Uterus (tissue), 4 donors: ENCODE measurements around the gene HTT-AS. TPM values are rescaled to one million over a fixed set of nuclear protein-coding genes. Genes with fewer than 3 reads are reported as not detected.

Experiments
- DNase-seq, 2 donors: peaks; one replicate each; pipeline ENCODE4 v3.0.0-alpha.2; 2019 to 2020
- H3K27ac ChIP-seq, 2 donors: fragments of 200-600 bp; sonication (generic); 1 replicate in 1 of 2; 2 replicates in 1 of 2; pipeline ENCODE4 v1.5.1; 2016 to 2018
- H3K27me3 ChIP-seq, 2 donors: fragments of 200-600 bp; sonication (generic); one replicate each; pipeline ENCODE4 v1.5.1; 2018 to 2019; ENCODE audit warnings: control low read depth in 1 of 2
- H3K36me3 ChIP-seq, 2 donors: fragments of 200-600 bp; sonication (generic); one replicate each; pipeline ENCODE4 v1.5.1; 2019; ENCODE audit warnings: control low read depth in 1 of 2
- H3K4me1 ChIP-seq, 2 donors: fragments of 200-600 bp; sonication (generic); one replicate each; pipeline ENCODE4 v1.5.1; 2018 to 2019; ENCODE audit warnings: control low read depth in 1 of 2
- H3K4me3 ChIP-seq, 2 donors: fragments of 200-600 bp; sonication (generic); 1 replicate in 1 of 2; 2 replicates in 1 of 2; pipeline ENCODE4 v1.5.1; 2018 to 2019; ENCODE audit warnings: mild to moderate bottlenecking in 1 of 2
- H3K9me3 ChIP-seq, 2 donors: fragments of 200-600 bp; sonication (generic); one replicate each; pipeline ENCODE4 v1.5.1; 2019; ENCODE audit warnings: control low read depth in 1 of 2
- POLR2A ChIP-seq, 2 donors: fragments of 450-650 bp; IDR thresholded peaks; one replicate each; pipeline ENCODE4 v1.6.1; 2016; ENCODE audit warnings: antibody characterized with exemption in 2 of 2, mild to moderate bottlenecking in 1 of 2, moderate library complexity in 1 of 2
- intact Hi-C: fragments of 100-400 bp; cut with DNase I; formaldehyde crosslinking; loops from one replicate; pipeline ENCODE4 v1.15.1; 2023; ENCODE audit warnings: low total_unique reads
- total RNA-seq, 4 donors: library from RNA; depleted of rRNA in 3 of 4; stranded (reverse); fragments of >200 nt in 3 of 4; gene quantifications; one replicate each; pipeline versions ENCODE4 v1.1.0 to v1.2.4, GENCODE V29; 2014 to 2023
- TF ChIP-seq, protein P1 (sequence below), 4 experiments: fragments of 200-600 bp in 2 of 4; fragments of 450-650 bp in 2 of 4; sonication (generic) in 2 of 4; IDR thresholded peaks; one replicate each; pipeline ENCODE4 v1.5.1; 2016 to 2019; ENCODE audit warnings: antibody characterized with exemption in 4 of 4, mild to moderate bottlenecking in 2 of 4, moderate library complexity in 1 of 4
- donor health status: DM: yes; HTN: yes; CAD: no.

The HTT-AS gene
- total RNA-seq, 4 donors from 2014 or later: not detected

DNA sequence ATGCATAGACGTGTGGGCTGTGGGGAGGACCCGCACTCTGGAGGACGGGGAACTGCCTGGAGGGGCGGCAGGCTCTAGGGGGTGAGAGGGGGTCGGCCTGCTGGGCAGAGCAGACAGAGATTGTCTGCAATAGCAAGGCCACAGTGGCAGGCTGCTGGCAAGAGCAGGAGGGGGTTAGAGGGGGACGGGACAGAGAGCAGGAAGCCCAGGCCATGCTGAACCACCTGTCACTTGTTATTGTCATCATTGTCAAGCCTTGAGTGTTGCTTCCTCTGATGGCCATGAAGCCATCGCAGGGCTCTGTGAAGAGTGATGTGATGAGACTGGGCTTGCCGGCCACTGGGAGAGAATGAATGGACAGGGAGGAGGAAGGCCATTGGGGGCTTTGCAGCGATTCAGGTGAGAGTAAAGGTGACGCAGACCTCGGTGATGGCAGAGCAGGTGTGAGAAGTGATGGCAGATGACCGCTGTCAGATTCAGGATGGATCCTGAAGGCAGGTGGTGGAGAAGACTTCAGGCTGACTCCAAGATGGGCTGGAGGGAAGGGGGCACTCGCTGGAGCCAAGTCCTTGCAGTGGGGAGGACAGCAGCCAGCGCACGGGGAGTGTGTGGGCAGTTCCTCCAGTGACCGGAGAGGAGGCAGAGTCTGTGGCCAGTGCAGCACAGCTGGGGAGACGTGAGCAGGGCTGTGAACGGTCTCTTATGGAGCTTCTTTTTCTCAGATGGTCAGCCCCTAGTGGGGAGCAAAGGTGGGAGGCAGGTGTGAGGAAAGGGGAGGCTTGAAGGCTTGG lies 43.6 kb downstream of the HTT-AS start:
- no peak for DNase-seq
- TF ChIP-seq POLR2A (IDR thresholded peaks at IDR 0.05): no peak
- TF ChIP-seq, protein P1, sequence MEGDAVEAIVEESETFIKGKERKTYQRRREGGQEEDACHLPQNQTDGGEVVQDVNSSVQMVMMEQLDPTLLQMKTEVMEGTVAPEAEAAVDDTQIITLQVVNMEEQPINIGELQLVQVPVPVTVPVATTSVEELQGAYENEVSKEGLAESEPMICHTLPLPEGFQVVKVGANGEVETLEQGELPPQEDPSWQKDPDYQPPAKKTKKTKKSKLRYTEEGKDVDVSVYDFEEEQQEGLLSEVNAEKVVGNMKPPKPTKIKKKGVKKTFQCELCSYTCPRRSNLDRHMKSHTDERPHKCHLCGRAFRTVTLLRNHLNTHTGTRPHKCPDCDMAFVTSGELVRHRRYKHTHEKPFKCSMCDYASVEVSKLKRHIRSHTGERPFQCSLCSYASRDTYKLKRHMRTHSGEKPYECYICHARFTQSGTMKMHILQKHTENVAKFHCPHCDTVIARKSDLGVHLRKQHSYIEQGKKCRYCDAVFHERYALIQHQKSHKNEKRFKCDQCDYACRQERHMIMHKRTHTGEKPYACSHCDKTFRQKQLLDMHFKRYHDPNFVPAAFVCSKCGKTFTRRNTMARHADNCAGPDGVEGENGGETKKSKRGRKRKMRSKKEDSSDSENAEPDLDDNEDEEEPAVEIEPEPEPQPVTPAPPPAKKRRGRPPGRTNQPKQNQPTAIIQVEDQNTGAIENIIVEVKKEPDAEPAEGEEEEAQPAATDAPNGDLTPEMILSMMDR (IDR thresholded peaks at IDR 0.05): no peak
- no peaks in the 10 kb centered on the region for H3K36me3 ChIP-seq
- no peak overlapping the region for H3K27ac ChIP-seq
- no peaks in the 10 kb centered on the region for H3K9me3 ChIP-seq
- no peak overlapping the region for H3K4me3 ChIP-seq
- H3K4me1 ChIP-seq: no peaks in the 10 kb centered on the region
- H3K27me3 ChIP-seq: no peaks in the 10 kb centered on the region
- intact Hi-C loops: no loop called here

DNA sequence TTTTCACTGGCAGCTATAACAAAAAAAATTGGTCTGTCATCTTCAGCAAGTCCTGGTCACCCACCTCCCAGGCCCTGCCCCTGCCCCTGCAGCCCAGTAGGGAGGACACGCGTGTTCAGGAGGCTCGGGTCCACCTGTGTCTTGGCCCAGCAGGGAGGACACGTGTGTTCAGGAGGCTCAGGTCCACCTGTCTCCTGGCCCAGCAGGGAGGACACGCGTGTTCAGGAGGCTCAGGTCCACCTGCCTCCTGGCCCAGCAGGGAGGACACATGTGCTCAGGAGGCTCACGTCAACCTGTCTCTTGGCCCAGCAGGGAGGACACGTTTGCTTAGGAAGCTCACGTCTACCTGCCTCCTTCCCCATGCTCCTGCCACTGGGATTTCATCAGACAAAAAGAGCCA lies 44.9 kb downstream of the HTT-AS start:
- no peaks in the 10 kb centered on the region for H3K4me1 ChIP-seq
- DNase-seq: no peak
- H3K27ac ChIP-seq: no peak overlapping the region
- no peaks in the 10 kb centered on the region for H3K27me3 ChIP-seq
- no peaks in the 10 kb centered on the region for H3K36me3 ChIP-seq
- H3K9me3 ChIP-seq: no peaks in the 10 kb centered on the region
- no peak overlapping the region for H3K4me3 ChIP-seq
- no peak for TF ChIP-seq POLR2A (IDR thresholded peaks at IDR 0.05)
- TF ChIP-seq, protein P1 (IDR thresholded peaks at IDR 0.05): no peak
- intact Hi-C loops: no loop called here

DNA sequence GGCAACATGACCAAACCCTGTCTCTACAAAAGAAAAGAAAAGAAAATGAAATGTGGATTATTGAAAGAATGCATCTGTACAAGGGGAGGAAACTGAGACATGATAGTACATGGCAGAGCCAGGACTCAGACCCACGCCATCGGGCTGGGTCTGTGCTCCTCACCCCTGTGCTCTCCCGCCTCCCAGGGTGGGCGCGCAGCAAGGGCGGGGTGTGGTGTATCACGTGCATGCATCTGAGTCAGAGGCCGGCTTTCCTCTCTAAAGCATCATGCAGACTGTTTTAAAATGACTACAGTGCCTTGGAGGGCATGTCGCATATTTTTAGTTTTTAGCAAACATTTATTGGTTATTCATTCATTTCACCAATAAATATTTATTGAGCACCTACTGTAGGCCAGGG lies 47.8 kb downstream of the HTT-AS start:
- Histone ChIP-seq H3K36me3 (no peaks in the 10 kb centered on the region), H3K4me3 (no peak overlapping the region), H3K27ac (no peak overlapping the region), H3K27me3 (no peaks in the 10 kb centered on the region), H3K4me1 (no peaks in the 10 kb centered on the region), H3K9me3 (no peaks in the 10 kb centered on the region)
- intact Hi-C loops: no loop called here
- no peak for DNase-seq
- TF ChIP-seq, protein P1 (IDR thresholded peaks at IDR 0.05): no peak
- no peak for TF ChIP-seq POLR2A (IDR thresholded peaks at IDR 0.05)

- no peak overlapping the region for H3K4me3 ChIP-seq
- intact Hi-C loops: no loop called here
- H3K36me3 ChIP-seq: no peaks in the 10 kb centered on the region
- H3K27me3 ChIP-seq: no peaks in the 10 kb centered on the region
- TF ChIP-seq, protein P1 (IDR thresholded peaks at IDR 0.05): no peak
- TF ChIP-seq POLR2A (IDR thresholded peaks at IDR 0.05): no peak
- no peak for DNase-seq
- H3K27ac ChIP-seq: no peak overlapping the region
- H3K9me3 ChIP-seq: no peaks in the 10 kb centered on the region
- no peaks in the 10 kb centered on the region for H3K4me1 ChIP-seq
These were observed 48.5 kb downstream of the HTT-AS start for GRCh38 chr4:3025881-3026280.

DNA sequence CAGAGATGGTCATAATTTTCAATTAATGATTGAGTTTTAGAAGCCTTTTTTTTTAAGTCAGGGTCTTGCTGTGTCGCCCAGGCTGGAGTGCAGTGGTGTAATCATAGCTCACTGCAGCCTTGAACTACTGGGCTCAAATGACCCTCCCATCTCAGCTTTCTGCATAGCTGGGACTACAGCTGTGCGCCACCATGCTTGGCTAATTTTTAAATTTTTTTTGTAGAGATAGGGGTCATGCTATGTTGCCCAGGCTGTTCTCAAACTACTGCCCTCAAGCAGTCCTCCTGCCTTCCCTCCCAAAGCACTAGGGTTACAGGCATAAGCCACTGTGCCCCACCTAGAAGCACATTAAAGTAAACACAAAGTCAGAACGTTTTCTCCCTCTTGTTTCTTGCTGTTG lies 51.7 kb downstream of the HTT-AS start:
- TF ChIP-seq, protein P1 (IDR thresholded peaks at IDR 0.05): no peak
- TF ChIP-seq POLR2A (IDR thresholded peaks at IDR 0.05): no peak
- Histone ChIP-seq H3K36me3 (no peaks in the 10 kb centered on the region), H3K27me3 (no peaks in the 10 kb centered on the region), H3K4me1 (no peaks in the 10 kb centered on the region), H3K9me3 (no peaks in the 10 kb centered on the region), H3K4me3 (no peak overlapping the region), H3K27ac (no peak overlapping the region)
- intact Hi-C loops: no loop called here
- DNase-seq: no peak
